HCT116 (cell line): ENCODE data around the gene EIF4G2. TPM values are rescaled to one million over a fixed set of nuclear protein-coding genes. Genes with fewer than 3 reads are reported as not detected.

ENCODE experiments used
- ATAC-seq: fragments of 200-7000 bp; cut with Tn5 transposase; 2 replicates; pipeline ENCODE4 v1.9.1; 2020; ENCODE audit warnings: mild to moderate bottlenecking, moderate library complexity
- BruUV-seq: library from RNA; stranded (reverse); fragments of 400-500 nt; replicated peaks from 2 replicates; lab custom pipeline; 2021; lab: Mats Ljungman, UMichigan
- CTCF ChIA-PET: fragments of 300-600 bp; sonication (Branson Sonifier 250); formaldehyde crosslinking; loops from one replicate; lab custom pipeline; 2021; ENCODE audit warnings: antibody characterized with exemption; lab: Charles Lee
- POLR2A ChIA-PET: fragments of 300-600, 350-600 bp; sonication (Branson Sonifier 250); formaldehyde crosslinking; loops from one replicate; lab custom pipeline; 2021; ENCODE audit warnings: antibody characterized with exemption; lab: Charles Lee
- RAD21 ChIA-PET, 2 experiments: fragments of 300-600 bp; sonication (Branson Sonifier 250); formaldehyde crosslinking; loops; one replicate each; lab custom pipeline; 2023; ENCODE audit warnings: low total read pairs in 2 of 2; ENCODE audit not compliant: uncharacterized antibody in 2 of 2, unreplicated experiment in 2 of 2, low non-redundant PET in 1 of 2; lab: Charles Lee
- DNase-seq: peaks from one replicate; pipeline ENCODE4 v3.0.0-alpha.2; 2010; ENCODE audit warnings: low read depth, low spot score
- H2AFZ ChIP-seq: fragments of 200-600 bp; shearing (Covaris generic), sonication (generic); 2 replicates; pipeline ENCODE4 v1.6.1; 2017; ENCODE audit warnings: low read depth, mixed run types, mixed read lengths, antibody characterized with exemption, low read length; ENCODE audit not compliant: poor library complexity, severe bottlenecking
- H3K27ac ChIP-seq: 2 replicates; pipeline ENCODE4 v1.5.1; 2012; ENCODE audit warnings: low read depth, low read length
- H3K27me3 ChIP-seq: fragments of 200-600 bp; sonication (generic); 2 replicates; pipeline ENCODE4 v1.6.1; 2016; ENCODE audit warnings: mixed run types, low read length, mixed read lengths; ENCODE audit not compliant: insufficient read depth
- H3K36me3 ChIP-seq, 2 experiments: fragments of 200-500 bp in 1 of 2; fragments of 200-600 bp in 1 of 2; sonication (Bioruptor generic) in 1 of 2; sonication (generic) in 1 of 2; 2 replicates each; pipeline versions ENCODE4 v1.5.1 to v1.6.1; 2014 to 2016; ENCODE audit warnings: low read length in 2 of 2, inconsistent platforms in 1 of 2, mixed read lengths in 1 of 2, mixed run types in 1 of 2; ENCODE audit not compliant: insufficient read depth in 2 of 2, control insufficient read depth in 1 of 2
- H3K4me1 ChIP-seq, 2 experiments: fragments of 200-600 bp in 1 of 2; sonication (generic) in 1 of 2; 2 replicates each; pipeline versions ENCODE4 v1.5.1 to v1.6.1; 2012 to 2017; ENCODE audit warnings: low read length in 2 of 2, inconsistent platforms in 1 of 2, mild to moderate bottlenecking in 1 of 2, mixed read lengths in 1 of 2, mixed run types in 1 of 2, moderate library complexity in 1 of 2; ENCODE audit not compliant: insufficient read depth in 2 of 2, control insufficient read depth in 1 of 2
- H3K4me2 ChIP-seq: fragments of 200-600 bp; sonication (generic); 2 replicates; pipeline ENCODE4 v1.6.1; 2017; ENCODE audit warnings: mixed run types, low read length, mixed read lengths
- H3K4me3 ChIP-seq, 2 experiments: fragments of 200-600 bp in 1 of 2; sonication (generic) in 1 of 2; replicated peaks in 1 of 2; 2 replicates each; pipeline ENCODE4 v1.5.1; 2011 to 2016; ENCODE audit warnings: low read length in 2 of 2, control low read depth in 1 of 2, low read depth in 1 of 2, mild to moderate bottlenecking in 1 of 2, mixed read lengths in 1 of 2, mixed run types in 1 of 2
- H3K79me2 ChIP-seq: fragments of 200-600 bp; sonication (generic); 2 replicates; pipeline ENCODE4 v1.6.1; 2017; ENCODE audit warnings: mild to moderate bottlenecking, mixed run types, low read length, moderate library complexity, mixed read lengths; ENCODE audit not compliant: insufficient read depth
- H3K9ac ChIP-seq: fragments of 200-600 bp; sonication (generic); 2 replicates; pipeline ENCODE4 v1.6.1; 2016; ENCODE audit warnings: low read length, mixed read lengths
- H3K9me2 ChIP-seq: fragments of 200-600 bp; sonication (generic), shearing (Covaris generic); 2 replicates; pipeline ENCODE4 v1.6.1; 2017; ENCODE audit warnings: mixed run types, mild to moderate bottlenecking, moderate library complexity; ENCODE audit not compliant: insufficient read depth
- H3K9me3 ChIP-seq, 2 experiments: fragments of 200-500 bp in 1 of 2; fragments of 200-600 bp in 1 of 2; sonication (Bioruptor generic) in 1 of 2; sonication (generic) in 1 of 2; 2 replicates each; pipeline ENCODE4 v1.6.1; 2014 to 2017; ENCODE audit warnings: low read length in 2 of 2, mixed read lengths in 2 of 2, inconsistent platforms in 1 of 2, low read depth in 1 of 2, mild to moderate bottlenecking in 1 of 2, mixed run types in 1 of 2, moderate library complexity in 1 of 2; ENCODE audit not compliant: control insufficient read depth in 1 of 2, insufficient read depth in 1 of 2
- H4K20me1 ChIP-seq: fragments of 200-600 bp; sonication (generic), shearing (Covaris generic); 2 replicates; pipeline ENCODE4 v1.6.1; 2017; ENCODE audit warnings: mixed run types, mild to moderate bottlenecking, moderate library complexity; ENCODE audit not compliant: insufficient read depth
- CBX3 ChIP-seq: IDR thresholded peaks from 2 replicates; pipeline ENCODE4 v1.6.1; 2012; ENCODE audit warnings: low read depth
- CTCF ChIP-seq, 3 experiments: fragments of 200-600 bp in 1 of 3; sonication (generic) in 1 of 3; IDR thresholded peaks in 2 of 3; conservative IDR thresholded peaks in 1 of 3; 2 replicates each; pipeline ENCODE4 v1.5.1; 2012 to 2017; ENCODE audit warnings: low read depth in 2 of 3, low read length in 2 of 3, antibody characterized with exemption in 1 of 3, borderline replicate concordance in 1 of 3, control low read depth in 1 of 3, mild to moderate bottlenecking in 1 of 3, mixed read lengths in 1 of 3, mixed run types in 1 of 3, moderate library complexity in 1 of 3; ENCODE audit not compliant: insufficient read depth in 1 of 3
- EGR1 ChIP-seq: IDR thresholded peaks from 2 replicates; pipeline ENCODE4 v1.6.1; 2012; ENCODE audit warnings: low read depth
- ELF1 ChIP-seq: IDR thresholded peaks from 2 replicates; pipeline ENCODE4 v1.6.1; 2012; ENCODE audit warnings: low read depth, borderline replicate concordance
- EZH2phosphoT487 ChIP-seq: fragments of 200-600 bp; IDR thresholded peaks from 2 replicates; pipeline ENCODE4 v1.6.1; 2018; ENCODE audit warnings: antibody characterized with exemption, borderline replicate concordance
- JUND ChIP-seq: IDR thresholded peaks from 2 replicates; pipeline ENCODE4 v1.6.1; 2012
- POLR2A ChIP-seq: IDR thresholded peaks from 2 replicates; pipeline ENCODE4 v1.7.0; 2011; ENCODE audit warnings: borderline replicate concordance; ENCODE audit not compliant: insufficient read depth, insufficient read length; ENCODE audit errors: extremely low read depth
- POLR2AphosphoS5 ChIP-seq: IDR thresholded peaks from 2 replicates; pipeline ENCODE4 v1.6.1; 2011; ENCODE audit warnings: mild to moderate bottlenecking, low read depth, low read length, moderate library complexity
- REST ChIP-seq: IDR thresholded peaks from 2 replicates; pipeline ENCODE4 v1.6.1; 2012; ENCODE audit warnings: low read depth
- YY1 ChIP-seq: IDR thresholded peaks from 2 replicates; pipeline ENCODE4 v1.6.1; 2011; ENCODE audit warnings: low read length, low read depth, moderate library complexity, mild to moderate bottlenecking; ENCODE audit not compliant: insufficient replicate concordance; ENCODE audit errors: extremely low read depth
- ZFX ChIP-seq: fragments of 450-650 bp; IDR thresholded peaks from 2 replicates; pipeline ENCODE4 v1.6.1; 2017
- ZNF274 ChIP-seq: fragments of 200-500 bp; sonication (Bioruptor generic); IDR thresholded peaks from 2 replicates; pipeline ENCODE4 v1.6.1; 2014; ENCODE audit warnings: mild to moderate bottlenecking, low read depth, low read length, inconsistent platforms
- intact Hi-C: fragments of 100-400 bp; cut with micrococcal nuclease; formaldehyde crosslinking; loops from 2 replicates; pipeline ENCODE4 v1.10.0; 2022
- total RNA-seq: library from RNA; stranded (reverse); gene quantifications from one replicate; pipeline ENCODE4 v1.2.1, GENCODE V29; 2021; ENCODE audit not compliant: unreplicated experiment
- TF ChIP-seq, protein P1 (sequence below): IDR thresholded peaks from 2 replicates; pipeline ENCODE4 v1.6.1; 2012
- TF ChIP-seq, protein P2 (sequence below): IDR thresholded peaks from 2 replicates; pipeline ENCODE4 v1.6.1; 2012

Gene EIF4G2
- total RNA-seq, 1 experiment from 2014 or later: 888 TPM

GRCh38 chr11:10798330-10798928 lies 10.3 kb downstream of the EIF4G2 start (continued):
- no peak for TF ChIP-seq REST
- no peak for TF ChIP-seq EGR1
- no peak for TF ChIP-seq ELF1
- TF ChIP-seq, protein P1, sequence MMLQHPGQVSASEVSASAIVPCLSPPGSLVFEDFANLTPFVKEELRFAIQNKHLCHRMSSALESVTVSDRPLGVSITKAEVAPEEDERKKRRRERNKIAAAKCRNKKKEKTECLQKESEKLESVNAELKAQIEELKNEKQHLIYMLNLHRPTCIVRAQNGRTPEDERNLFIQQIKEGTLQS: no peak

DNA sequence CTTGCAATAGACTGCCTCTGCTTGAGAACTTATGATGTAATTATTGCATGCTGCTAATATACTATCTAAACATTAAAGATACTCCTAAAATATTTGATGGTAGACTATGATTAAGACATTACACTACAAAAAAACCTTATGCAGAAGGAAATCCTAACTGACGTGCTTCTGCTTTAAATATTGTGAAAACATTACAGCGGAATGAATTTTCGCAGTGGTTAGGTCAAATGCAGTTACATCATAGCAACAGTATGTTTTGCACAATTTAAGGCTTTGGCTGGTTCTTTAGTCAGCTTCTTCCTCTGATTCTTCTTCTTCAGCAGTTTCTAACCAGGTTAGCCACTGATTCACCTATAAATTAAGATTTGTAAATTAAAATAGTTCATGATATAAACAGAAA lies 11.2 kb downstream of the EIF4G2 start:
- Histone ChIP-seq H3K4me2 (no peak overlapping the region), H3K9ac (no peak overlapping the region), H3K4me1 (peaks cover 0 to 4% of the 10 kb centered on the region in 2 experiments; a peak in 3 of 4 replicates), H3K9me2 (no peaks in the 10 kb centered on the region), H3K4me3 (no peak overlapping the region), H3K9me3 (no peaks in the 10 kb centered on the region), H3K36me3 (peaks cover 55 to 61% of the 10 kb centered on the region in 2 experiments), H2AFZ (no peak overlapping the region), H3K79me2 (peaks cover 35% of the 10 kb centered on the region), H4K20me1 (peaks cover 26% of the 10 kb centered on the region; the same call in 1 of the 2 replicates), H3K27me3 (no peaks in the 10 kb centered on the region), H3K27ac (no peak overlapping the region)
- TF ChIP-seq, protein P2, sequence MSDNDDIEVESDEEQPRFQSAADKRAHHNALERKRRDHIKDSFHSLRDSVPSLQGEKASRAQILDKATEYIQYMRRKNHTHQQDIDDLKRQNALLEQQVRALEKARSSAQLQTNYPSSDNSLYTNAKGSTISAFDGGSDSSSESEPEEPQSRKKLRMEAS: no peak
- TF ChIP-seq POLR2AphosphoS5 (no peak), EGR1 (no peak), ELF1 (no peak), CTCF (IDR thresholded peaks at IDR 0.05 in 2 of 3, conservative IDR thresholded peaks at IDR 0.05 in 1 of 3; ENCODE audit: borderline replicate concordance in 1 of 3, insufficient read depth in 1 of 3, low read depth in 2 of 3, low read length in 2 of 3) (no peak), CBX3 (no peak), ZFX (no peak), JUND (no peak), ZNF274 (no peak), EZH2phosphoT487 (no peak), YY1 (no peak), POLR2A (no peak)
- no peak for DNase-seq
- ChIA-PET POLR2A (interaction anchor here (2.4 kb wide), 1 partner anchor 12 kb away, joined by 19 read pairs; the partner anchor contains the start of gene EIF4G2), CTCF (no interaction called here), RAD21 (no interaction called here)
- intact Hi-C loops: no loop called here
- no peak for ATAC-seq
- no TSS peak for BruUV-seq
